ENCODE measurements around the gene PLEKHA7.

- TF ChIP-seq POLR2A (IDR thresholded peaks at IDR 0.05), result no peak
- TF ChIP-seq, protein P1, sequence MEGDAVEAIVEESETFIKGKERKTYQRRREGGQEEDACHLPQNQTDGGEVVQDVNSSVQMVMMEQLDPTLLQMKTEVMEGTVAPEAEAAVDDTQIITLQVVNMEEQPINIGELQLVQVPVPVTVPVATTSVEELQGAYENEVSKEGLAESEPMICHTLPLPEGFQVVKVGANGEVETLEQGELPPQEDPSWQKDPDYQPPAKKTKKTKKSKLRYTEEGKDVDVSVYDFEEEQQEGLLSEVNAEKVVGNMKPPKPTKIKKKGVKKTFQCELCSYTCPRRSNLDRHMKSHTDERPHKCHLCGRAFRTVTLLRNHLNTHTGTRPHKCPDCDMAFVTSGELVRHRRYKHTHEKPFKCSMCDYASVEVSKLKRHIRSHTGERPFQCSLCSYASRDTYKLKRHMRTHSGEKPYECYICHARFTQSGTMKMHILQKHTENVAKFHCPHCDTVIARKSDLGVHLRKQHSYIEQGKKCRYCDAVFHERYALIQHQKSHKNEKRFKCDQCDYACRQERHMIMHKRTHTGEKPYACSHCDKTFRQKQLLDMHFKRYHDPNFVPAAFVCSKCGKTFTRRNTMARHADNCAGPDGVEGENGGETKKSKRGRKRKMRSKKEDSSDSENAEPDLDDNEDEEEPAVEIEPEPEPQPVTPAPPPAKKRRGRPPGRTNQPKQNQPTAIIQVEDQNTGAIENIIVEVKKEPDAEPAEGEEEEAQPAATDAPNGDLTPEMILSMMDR (IDR thresholded peaks at IDR 0.05), result no peak
- TF ChIP-seq POLR2AphosphoS5 (IDR thresholded peaks at IDR 0.05), result no peak
Measured at GRCh38 chr11:16933291-16933690, 80.9 kb downstream of the PLEKHA7 start.

Measured in breast epithelium (tissue), 3 donors.